Measurements from ENCODE around the gene ZRANB1.

DNA sequence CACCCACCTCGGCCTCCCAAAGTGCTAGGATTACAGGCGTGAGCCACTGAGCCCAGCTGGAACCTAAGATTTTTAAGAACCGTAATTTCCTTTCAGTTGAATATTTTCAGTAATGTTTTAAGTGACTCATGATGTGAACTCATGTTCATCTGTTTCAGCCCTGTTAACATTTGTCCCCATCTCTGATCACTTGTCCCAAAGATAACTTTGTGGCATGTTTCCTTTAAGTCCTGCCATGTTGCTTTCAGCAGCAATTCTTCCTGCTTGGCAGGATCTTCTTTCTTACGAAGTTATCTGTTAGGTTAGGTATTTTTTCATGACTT, 19.3 kb downstream of the ZRANB1 start:
- TF ChIP-seq CTCF (conservative IDR thresholded peaks at IDR 0.05; ENCODE audit: low read depth, low read length) (no peak), EZH2 (IDR thresholded peaks at IDR 0.05; ENCODE audit: borderline replicate concordance, low read depth, low read length, poor library complexity, severe bottlenecking) (no peak)

Measured in A673 (cell line).